Glomerular endothelial cell (primary cell): ENCODE data around the gene HSD17B14. TPM values are rescaled to one million over a fixed set of nuclear protein-coding genes. Genes with fewer than 3 reads are reported as not detected.
"Not testable (repeated sequence)": the region's sequence is repeated elsewhere in the genome, so short reads cannot be mapped to it uniquely, and the experiment has no call there.

Source experiments
- DNase-seq: peaks from one replicate; pipeline ENCODE4 v3.0.0-alpha.2; 2011; ENCODE audit warnings: low read depth, low spot score; ENCODE audit errors: extremely low read depth
- total RNA-seq: library from RNA; depleted of rRNA; stranded (reverse); fragments of >200 nt; gene quantifications from 2 replicates; pipeline ENCODE4 v1.2.3, GENCODE V29; 2015

The HSD17B14 gene
- total RNA-seq, 1 donor from 2014 or later: 39.6 TPM

GRCh38 chr19:48867746-48868113 is 31.4 kb upstream of the HSD17B14 start:
- no peak for DNase-seq

- DNase-seq: no peak
Measured at GRCh38 chr19:48867123-48867745, 30.9 kb upstream of the HSD17B14 start.

GRCh38 chr19:48866692-48867091 is 30.4 kb upstream of the HSD17B14 start:
- no peak for DNase-seq

- DNase-seq: no peak
Measured at GRCh38 chr19:48862827-48863226, 26.5 kb upstream of the HSD17B14 start.

- no peak for DNase-seq
Measured at GRCh38 chr19:48861313-48861712, 25.0 kb upstream of the HSD17B14 start.

GRCh38 chr19:48859711-48860572 is 23.7 kb upstream of the HSD17B14 start:
- no peak for DNase-seq

GRCh38 chr19:48858984-48859710 is 22.9 kb upstream of the HSD17B14 start:
- DNase-seq: no peak

GRCh38 chr19:48856921-48857320 is 20.6 kb upstream of the HSD17B14 start:
- no peak for DNase-seq

GRCh38 chr19:48854103-48854502 is 17.8 kb upstream of the HSD17B14 start:
- no peak for DNase-seq

GRCh38 chr19:48853483-48853882 is 17.2 kb upstream of the HSD17B14 start:
- DNase-seq: no peak

GRCh38 chr19:48852292-48852691 is 16.0 kb upstream of the HSD17B14 start:
- no peak for DNase-seq

- DNase-seq: not testable (repeated sequence)
Measured at GRCh38 chr19:48846659-48847058, 10.4 kb upstream of the HSD17B14 start.

GRCh38 chr19:48845384-48845783 is 9.1 kb upstream of the HSD17B14 start:
- DNase-seq: no peak

GRCh38 chr19:48844472-48844871 is 8.2 kb upstream of the HSD17B14 start:
- DNase-seq: no peak

- DNase-seq: no peak
Measured at GRCh38 chr19:48842789-48843162, 6.5 kb upstream of the HSD17B14 start.

- no peak for DNase-seq
Measured at GRCh38 chr19:48841571-48841970, 5.3 kb upstream of the HSD17B14 start.

- DNase-seq: no peak
Measured at GRCh38 chr19:48841047-48841446, 4.8 kb upstream of the HSD17B14 start.

GRCh38 chr19:48837687-48838086 is 1.4 kb upstream of the HSD17B14 start:
- no peak for DNase-seq

- DNase-seq: peak; percentile 62
Measured at GRCh38 chr19:48837051-48837524, 797 bp upstream of the HSD17B14 start.

GRCh38 chr19:48835734-48836088 is 580 bp downstream of the HSD17B14 start:
- DNase-seq: peak; percentile 66

GRCh38 chr19:48833977-48834376 is 2.3 kb downstream of the HSD17B14 start:
- DNase-seq: no peak

GRCh38 chr19:48833049-48833448 is 3.2 kb downstream of the HSD17B14 start:
- no peak for DNase-seq
